Stimulated activated CD8-positive, alpha-beta memory T cell treated with anti-CD3 and anti-CD28 coated beads, Interleukin-4, amount 100 ng/mL, for 24 hours (primary cell): ENCODE measurements around the gene PIM1.
"Not testable (repeated sequence)": the region's sequence is repeated elsewhere in the genome, so short reads cannot be mapped to it uniquely, and the experiment has no call there.

ENCODE experiments used
- DNase-seq: peaks from one replicate; pipeline ENCODE4 v3.0.0-alpha.2; 2020; ENCODE audit warnings: low read depth

Gene PIM1

DNA sequence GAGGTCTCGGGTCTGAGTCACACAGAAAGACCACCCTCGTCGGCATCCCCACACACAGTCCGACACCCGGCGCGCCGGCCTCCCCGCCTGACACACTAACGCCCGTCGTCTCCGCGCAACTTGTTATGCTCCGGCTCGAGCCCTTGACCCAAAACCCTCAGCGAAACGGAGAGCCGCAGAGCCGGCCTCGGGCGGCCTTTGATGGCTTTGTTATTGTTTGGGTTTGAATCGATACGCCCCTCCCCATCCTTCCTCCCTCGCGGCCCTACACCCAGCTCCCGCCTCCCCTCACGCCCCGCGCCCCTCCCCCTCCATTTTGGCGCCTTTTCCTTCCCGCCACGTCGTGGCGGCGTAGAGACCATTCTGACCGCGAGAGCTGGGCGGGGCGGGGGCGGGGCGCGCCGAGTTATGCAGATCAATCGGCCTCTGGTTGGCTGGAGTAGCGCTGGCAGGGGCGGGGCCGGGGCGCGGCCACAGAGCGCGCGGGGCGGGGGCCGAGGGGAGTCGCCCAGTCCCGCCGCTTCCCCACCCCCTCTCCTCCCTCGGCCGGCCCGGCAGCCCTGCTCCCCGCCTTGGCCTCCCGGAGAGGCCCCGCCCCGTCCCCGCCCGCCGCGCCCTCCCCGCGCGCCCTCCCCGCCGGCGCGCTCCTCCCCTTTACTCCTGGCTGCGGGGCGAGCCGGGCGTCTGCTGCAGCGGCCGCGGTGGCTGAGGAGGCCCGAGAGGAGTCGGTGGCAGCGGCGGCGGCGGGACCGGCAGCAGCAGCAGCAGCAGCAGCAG, at the start of gene PIM1:
Gene PIM1, plus strand, starts transcription at position 657 of the 777 bp plus-strand sequence. CDS start 424 bp downstream, outside the sequence.
- DNase-seq = peak; percentile 100

DNA sequence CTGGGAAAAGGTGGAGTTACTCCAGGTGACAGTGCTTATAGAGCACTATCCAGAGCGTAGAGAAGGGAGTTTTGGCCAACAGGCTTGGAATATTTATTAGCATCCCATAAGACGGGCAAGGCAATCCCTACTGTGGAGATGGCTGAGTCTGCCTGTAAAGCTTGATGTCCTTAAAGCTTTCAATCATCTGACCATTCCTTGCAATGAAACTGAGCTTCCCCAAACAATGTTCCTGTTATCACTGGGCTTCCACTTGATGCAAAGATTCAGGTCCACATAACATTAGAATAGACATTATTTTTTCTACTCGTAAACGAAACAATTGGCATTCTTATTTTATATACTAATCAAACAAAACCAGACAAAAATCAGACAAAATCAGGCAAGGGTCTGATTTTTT, 48.4 kb upstream of the PIM1 start:
- no peak for DNase-seq

DNA sequence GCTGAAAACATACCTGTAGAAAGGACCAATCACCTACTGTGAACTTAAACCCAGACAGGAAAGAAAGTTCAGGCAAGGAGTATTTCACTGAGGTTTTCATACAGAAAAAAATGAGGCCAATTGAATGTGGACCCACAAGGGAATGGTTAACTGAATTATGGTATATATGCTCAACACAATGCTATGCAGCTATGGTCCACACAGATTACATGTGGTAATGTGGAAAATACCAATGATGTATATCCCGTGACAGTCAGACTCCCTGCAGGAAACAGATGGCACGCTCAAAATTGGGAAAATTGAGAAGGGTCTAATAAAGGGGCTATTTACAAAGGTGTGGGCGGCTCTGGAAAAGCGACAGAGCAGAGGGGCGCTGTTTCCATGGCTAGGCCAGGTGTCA, 47.1 kb upstream of the PIM1 start:
- DNase-seq = no peak

DNA sequence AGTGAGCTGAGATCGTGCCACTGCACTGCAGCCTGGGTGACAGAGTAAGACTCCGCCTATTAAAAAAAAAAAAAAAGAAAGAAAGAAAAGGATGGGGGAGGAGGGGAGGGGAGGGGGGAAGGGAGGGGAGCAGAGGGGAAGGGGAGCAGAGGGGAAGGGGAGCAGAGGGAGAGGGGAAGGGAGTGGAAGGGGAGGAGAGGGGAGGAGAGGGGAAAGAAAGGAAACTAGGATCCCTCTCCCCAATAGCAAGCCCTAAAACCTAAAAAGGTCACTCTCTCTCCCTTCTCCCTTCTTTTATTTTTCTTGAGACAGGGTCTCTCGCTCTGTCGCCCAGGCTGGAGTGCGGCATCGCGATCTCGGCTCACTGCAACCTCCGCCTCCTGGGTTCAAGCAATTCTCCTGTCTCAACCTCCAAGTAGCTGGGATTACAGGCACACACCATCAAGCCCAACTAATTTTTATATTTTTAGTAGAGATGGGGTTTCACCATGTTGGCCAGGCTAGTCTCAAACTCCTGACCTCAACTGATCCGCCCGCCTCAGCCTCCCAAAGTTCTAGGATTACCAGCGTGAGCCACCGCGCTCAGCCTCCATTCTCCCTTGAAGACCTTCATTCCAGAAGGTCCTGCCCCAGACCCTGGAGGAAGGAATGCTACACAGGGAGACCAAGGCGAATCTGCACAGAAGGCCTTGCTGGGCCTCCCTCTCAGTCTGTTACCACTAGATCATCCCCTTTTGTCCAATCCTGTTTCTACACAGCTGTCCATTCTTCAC, 45.8 kb upstream of the PIM1 start:
- no peak for DNase-seq

DNA sequence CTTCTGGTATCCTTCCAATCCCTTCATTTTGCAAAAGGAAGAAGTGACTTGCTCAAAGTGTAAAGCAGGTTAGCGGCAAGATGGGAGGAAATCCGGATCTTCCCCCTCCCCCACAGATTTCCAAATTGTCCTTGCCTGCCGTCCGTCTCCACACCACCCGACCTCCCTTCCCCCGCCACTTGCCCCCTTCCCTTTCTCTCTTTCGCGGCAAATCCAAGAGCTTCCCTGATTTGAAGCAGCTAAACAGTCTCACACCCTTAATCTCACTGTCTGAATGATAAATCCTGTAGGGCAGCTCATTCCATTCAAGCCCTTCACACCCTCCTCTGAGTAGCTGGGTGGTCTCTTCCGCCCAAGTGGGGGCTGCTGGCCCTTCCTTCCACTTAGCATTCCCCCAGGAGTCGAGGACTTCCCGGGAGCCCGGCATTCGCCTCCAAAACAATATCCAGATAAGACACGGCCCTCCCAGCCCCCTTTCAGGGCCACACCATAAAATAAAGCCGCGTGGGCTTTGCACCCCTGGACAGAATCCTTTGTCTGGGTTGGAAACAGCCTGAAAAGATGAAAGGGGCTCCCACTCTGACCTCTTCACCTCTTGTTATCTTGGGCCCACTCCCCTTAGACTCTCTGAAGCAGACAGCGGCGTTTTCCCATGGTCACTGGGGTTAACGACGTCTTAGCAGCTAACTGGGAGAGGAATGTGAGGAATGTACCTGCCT, 44.0 kb upstream of the PIM1 start:
- no peak for DNase-seq

DNA sequence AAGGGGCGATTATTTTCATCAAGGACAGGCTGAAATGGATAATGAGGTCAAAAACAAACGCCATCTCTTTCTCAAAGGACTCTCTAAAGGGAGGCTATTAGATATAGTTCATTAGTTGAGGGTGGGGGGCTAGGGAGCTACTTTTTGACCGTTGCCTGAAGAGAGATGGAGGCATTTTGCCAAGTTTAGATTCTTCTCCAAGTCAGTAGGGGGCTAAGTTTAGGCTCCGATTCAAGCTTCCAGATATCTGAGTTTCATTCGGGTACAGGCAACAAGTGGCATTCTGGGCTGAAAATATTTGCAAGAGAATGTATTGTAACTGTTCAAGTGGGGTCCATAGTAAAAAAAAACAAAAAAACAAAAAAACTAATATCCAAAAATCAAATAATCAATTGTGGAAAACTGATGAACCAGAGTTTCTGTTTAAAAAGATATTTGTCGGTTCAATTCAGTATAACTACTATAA, 43.4 kb upstream of the PIM1 start:
- DNase-seq = no peak

DNA sequence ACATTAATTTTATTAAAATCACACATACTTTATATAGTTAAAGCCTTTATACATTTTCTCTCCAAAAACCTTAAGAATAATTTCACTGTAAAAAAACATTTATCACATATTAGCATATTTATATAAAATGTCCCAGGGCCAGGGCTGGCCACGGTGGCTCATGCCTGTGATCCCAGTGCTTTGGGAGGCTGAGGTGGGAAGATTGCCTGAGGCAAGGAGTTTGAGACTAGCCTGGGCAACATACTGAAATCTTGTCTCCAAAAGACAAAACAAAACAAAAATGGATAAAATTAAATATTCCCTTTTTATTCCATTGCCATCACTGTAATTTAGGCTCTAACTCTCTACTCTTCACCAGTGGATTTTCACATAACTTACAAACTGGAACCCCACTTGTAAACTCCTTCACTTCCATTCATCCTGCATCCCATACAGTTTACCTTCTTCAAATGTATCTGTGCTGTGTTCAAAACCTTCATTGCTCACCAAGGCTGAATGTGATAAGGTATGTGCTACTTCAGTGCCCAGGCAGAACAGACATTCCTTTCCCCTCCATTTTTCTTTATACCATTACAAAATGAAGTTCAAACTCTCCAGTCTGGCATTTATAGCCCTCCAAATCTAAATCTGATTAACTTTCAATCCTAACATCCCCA, 42.9 kb upstream of the PIM1 start:
- no peak for DNase-seq

DNA sequence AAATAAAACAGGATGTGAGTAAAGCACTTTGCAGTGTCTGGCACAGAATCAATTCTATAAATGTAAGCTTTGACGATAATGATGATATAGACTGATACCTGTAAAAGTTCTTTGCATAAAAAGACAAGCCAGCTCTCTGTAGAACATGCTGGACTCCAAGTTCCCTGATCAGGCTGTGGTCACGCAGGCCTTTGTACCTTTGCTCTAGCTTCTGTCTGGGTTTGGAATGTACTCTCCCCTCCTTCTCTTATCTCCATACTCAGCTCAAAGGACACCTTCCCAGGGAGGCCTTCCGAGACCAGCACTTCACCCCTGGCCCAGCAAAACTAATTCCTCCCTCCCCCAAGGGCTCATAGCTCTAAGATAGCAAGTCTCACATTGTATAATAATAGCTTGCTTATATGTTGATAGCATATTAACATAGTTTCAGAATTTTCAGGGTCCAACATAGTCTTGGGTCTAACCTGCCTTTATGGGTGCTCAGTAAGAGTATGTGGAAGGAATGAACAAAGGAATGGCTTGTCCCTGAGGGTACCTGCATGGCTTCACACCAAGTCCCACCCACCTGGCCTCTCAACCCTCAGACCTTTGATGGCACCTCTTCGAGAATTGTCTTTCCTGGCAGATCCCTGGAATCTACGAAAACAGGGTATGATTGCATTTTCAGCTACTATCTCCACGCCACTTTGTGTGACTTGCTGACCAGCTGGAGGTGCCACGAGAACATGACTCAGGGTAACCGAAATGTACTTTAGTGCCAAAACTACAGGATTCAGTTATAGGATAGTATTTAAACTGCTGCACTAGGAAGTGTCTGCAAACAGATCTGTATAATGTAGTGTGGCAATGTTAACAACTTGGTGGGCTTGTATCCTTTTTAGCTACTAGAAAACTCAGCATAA, 41.7 kb upstream of the PIM1 start:
- no peak for DNase-seq

DNA sequence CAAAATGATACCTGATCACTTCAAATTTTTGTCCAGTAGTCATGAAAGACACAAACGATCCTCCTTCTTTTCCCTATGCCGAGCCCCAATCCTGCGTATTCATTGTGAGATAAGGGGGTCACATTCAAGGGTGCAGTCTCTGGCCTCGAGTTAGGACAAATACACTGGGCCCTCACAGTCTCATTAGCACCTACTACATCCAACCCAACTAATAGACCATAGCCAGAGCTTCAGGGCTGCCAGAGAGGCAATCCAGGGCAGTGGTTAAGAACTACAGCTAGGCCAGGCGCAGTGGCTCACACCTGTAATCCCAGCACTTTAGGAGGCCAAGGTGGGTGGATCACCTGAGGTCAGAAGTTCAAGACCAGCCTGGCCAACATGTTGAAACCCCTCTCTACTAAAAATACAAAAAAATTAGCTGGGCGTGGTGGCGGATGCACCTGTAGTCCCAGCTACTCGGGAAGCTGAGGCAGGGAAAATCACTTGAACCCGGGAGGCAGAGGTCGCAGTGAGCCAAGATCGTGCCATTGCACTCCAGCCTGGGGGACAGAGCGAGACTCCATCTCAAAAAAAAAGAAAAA, 41.0 kb upstream of the PIM1 start:
- DNase-seq = not testable (repeated sequence)

DNA sequence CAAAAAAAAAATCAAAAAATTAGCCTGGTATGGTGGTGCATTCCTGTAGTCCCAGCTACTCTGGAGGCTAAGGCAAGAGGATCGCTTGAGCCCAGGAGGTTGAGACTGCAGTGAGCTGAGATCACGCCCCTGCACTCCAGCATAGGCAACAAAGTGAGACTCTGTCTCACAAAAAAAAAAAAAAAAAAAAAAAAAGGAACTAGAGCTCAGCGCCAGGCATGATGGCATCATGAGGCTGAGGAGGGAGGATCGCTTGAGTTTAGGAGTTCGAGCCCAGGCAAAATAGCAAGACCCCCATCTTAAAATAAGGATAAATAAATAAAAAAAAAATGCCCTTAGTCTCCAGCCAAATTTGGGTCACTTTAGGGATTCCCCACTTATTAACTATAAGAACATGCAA, 40.4 kb upstream of the PIM1 start:
- no peak for DNase-seq

DNA sequence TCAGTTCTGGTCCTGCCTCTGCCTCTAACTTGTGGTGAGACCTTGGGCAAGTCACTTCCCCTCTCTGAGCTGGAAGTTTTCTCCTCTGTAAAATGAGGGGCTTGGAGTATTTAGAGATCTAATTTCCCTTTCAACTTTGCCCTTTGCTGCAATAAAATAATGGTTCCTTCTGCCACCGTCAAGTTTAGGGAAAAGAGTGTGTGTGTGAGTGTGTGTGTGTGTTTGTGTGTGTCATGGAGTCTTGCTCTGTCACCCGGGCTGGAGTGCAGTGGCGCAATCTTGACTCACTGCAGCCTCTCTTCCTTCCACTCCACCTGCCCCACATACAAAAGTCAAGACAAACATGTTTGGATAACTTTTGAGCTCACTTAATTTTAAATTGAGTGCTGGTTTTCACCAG, 39.2 kb upstream of the PIM1 start:
- no peak for DNase-seq

DNA sequence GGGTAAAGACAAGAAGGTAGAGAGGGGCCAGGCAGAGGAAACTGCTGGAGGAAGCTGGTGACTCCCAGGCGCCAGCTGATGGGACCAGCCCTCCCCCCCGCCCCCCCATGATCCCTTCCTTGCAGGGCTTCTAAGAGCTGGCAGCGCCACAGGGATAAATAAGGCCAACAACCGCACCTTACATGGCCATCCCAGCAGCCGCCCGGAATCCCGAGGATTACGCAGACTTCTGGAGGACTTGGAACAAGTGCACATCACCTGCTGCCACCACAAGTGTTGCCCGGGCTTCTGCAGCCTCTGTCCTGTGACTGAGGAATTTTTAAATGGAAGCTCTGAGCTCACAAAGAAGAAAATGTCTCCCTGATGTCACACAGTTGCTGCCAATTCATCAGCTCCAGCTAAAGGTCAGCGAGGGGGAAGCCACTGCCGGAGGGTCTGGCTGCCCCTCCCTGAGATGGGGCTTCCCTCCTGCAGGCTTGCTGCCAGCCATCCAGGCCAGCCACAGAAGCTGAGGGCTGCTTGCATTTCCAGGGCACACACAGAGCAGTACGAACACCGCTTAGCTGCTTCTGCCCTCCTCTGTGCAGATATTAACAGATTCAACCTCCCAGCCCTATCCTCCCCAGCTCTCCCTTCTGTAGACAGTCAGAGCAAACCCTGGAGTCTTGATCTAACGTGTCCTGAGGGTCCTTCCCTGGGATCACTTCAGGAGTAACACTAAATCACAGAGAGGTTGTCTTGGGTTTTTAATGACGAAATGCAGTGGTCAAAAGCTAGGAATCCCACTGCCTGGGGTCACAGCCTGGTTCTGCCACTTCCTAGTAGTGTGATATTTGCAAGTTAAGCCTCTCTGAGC, 38.6 kb upstream of the PIM1 start:
- DNase-seq = no peak

DNA sequence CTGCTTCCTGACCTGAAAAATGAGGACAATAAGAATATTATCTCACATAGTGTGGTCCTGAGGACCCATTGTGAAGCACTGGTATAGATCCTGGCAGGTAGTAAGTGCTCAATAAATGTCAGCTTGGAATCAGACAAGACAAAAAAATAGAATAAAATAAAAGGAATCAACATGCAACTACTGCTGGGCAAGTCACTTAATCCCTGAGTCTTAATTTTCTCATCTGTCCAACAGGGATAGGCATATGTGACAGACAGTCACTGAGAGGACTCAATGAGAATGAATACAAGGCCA, 38.0 kb upstream of the PIM1 start:
- DNase-seq = no peak

DNA sequence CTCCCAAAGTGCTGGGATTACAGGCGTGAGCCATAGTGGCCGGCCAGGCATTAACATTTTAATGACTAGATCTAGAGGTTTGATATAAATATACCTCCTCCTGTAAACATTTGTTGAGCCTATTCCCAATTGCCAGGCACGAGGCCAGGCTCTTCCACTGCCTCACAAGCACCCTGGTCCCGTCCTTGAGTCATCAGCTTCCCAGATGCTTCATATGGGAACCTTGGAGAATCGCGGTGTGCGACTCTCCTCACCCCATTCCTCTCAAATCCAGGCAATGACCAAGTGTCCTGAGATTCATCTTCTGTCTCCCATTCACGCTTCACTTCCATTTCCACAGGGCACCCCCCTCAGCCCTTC, 35.9 kb upstream of the PIM1 start:
- DNase-seq = no peak

DNA sequence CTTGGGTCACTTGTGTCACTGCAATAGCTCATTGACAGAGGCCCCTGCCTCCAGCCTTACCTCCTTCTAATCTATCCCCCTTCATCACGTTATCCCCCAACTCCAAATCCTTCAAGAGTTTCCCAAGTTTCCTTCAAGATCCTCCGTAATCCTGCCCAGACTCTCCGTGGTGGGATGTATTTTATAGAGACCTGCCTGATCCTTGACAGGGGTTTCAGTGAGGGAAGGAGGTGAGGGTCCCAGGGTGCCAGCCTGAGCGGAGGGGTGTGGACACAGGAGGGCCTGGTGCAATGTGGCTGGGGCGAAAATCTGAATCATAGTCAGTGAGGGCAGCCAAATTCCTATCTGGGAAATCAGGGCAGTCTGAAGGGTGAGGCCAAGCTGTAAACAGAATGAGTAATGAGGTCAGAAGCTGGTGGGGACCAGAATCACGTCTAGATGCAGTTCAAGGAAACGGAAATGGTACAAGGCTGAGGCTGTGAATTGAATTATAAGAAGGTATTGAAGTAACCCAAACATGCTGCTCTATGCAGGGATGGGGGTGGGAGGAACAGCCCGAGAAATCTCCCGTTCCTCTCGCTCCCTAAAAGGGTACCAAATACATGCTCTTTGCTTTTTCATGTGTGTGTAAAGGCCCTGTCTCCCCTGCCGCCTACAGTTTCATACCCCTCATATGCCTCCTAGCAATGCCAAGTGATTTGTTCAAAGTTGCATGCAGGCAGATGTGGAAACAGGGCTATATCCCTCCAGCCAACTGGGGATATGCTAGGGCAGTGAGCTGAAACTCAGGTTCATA, 35.4 kb upstream of the PIM1 start:
- DNase-seq = no peak

DNA sequence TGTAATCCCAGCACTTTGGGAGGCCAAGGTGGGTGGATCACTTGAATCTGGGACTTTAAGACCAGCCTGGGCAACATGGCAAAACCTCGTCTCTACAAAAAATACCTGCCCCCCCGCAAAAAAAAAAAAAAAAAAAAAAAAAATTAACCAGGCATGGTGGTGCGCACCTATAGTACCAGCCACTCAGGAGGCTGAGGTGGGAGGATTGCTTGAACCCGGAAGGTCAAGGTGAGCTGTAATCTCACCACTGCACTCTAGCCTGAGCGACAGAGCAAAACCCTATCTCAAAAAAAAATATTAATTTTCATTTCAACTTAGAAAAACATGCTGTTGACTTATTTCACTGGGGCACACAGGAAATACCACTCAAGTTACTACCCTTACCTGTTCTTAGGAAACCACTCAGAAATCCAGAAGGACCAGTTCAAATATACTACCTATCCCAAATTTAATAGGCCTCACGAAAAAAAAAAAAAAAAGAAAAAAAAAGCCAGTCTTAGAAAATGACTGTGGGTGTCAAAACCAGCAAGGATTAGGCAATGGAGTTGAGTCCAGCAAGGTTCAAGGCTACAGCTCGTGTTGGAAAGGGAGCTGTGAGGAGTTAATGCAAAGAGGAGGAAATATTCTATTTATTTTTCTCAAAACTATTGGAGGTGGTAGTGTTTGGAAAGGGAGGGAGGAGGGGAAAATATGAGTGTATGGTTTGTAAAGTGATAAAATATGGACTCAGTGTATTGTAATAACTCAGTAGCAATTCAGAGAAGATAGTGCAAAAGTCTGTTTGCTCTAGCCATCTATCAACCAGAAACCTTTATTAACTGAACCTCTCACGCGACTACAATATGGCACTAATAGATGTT, 33.9 kb upstream of the PIM1 start:
- no peak for DNase-seq

DNA sequence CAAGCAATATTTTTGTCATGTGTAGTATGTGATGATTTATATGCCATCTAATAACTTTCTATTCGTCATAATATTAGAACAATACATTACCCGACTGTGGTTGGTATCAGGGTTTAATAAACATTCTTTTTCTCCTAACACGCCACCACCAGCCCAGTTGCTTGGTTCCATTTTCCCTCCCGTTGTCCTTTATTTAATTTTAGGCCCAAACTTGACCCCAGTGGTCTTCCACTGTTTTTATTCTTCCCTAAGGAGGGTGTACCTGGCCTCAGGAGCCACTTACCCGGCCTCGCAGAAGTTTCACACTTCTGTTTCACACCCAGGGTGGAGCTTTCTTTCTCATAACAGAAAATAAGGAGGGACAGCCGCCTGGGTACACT, 33.1 kb upstream of the PIM1 start:
- no peak for DNase-seq
